Keratinocyte (primary cell): ENCODE measurements around the gene CLDN22. TPM values are rescaled to one million over a fixed set of nuclear protein-coding genes. Genes with fewer than 3 reads are reported as not detected.
A peak's percentile ranks its signal among the peaks of the same experiment; 100 is the strongest.

Source experiments
- DNase-seq: peaks from one replicate; pipeline ENCODE4 v3.0.0-alpha.2; 2011; ENCODE audit warnings: low read depth, missing footprints, low spot score
- FAIRE-seq: peaks from 2 replicates; lab custom pipeline; 2011; peaks lifted over from hg19 to GRCh38; lab: Jason Lieb, UNC
- H2AFZ ChIP-seq: 2 replicates; pipeline ENCODE4 v1.6.0; 2012; ENCODE audit warnings: low read length, control low read depth, inconsistent platforms; ENCODE audit not compliant: control insufficient read depth
- H3K27ac ChIP-seq: 2 replicates; pipeline ENCODE4 v1.5.1; 2011; ENCODE audit warnings: low read length; ENCODE audit not compliant: control insufficient read depth, insufficient read depth
- H3K27me3 ChIP-seq: 3 replicates; pipeline ENCODE4 v1.6.0; 2011; ENCODE audit warnings: low read length; ENCODE audit not compliant: control insufficient read depth, insufficient read depth; ENCODE audit errors: extremely low read depth
- H3K36me3 ChIP-seq, 2 experiments: 2 replicates in 1 of 2; 3 replicates in 1 of 2; pipeline ENCODE4 v1.5.1; 2011; ENCODE audit warnings: low read length in 2 of 2, mild to moderate bottlenecking in 1 of 2; ENCODE audit not compliant: control insufficient read depth in 2 of 2, insufficient read depth in 2 of 2; ENCODE audit errors: extremely low read depth in 1 of 2
- H3K4me1 ChIP-seq: 3 replicates; pipeline ENCODE4 v1.5.1; 2011; ENCODE audit warnings: low read length; ENCODE audit not compliant: control insufficient read depth, insufficient read depth; ENCODE audit errors: extremely low read depth
- H3K4me2 ChIP-seq: 3 replicates; pipeline ENCODE4 v1.6.0; 2011; ENCODE audit warnings: low read depth, low read length; ENCODE audit not compliant: control insufficient read depth, insufficient read depth; ENCODE audit errors: extremely low read depth
- H3K4me3 ChIP-seq, 3 experiments: fragments of 200-600 bp in 1 of 3; sonication (generic) in 1 of 3; 2 replicates in 2 of 3; 3 replicates in 1 of 3; pipeline ENCODE4 v1.5.1; 2011 to 2016; ENCODE audit warnings: low read length in 3 of 3, mild to moderate bottlenecking in 3 of 3, control low read depth in 2 of 3, inconsistent platforms in 1 of 3, low read depth in 1 of 3, mixed read lengths in 1 of 3, mixed run types in 1 of 3, moderate library complexity in 1 of 3; ENCODE audit not compliant: control insufficient read depth in 2 of 3, insufficient read depth in 2 of 3; ENCODE audit errors: extremely low read depth in 1 of 3
- H3K79me2 ChIP-seq: 2 replicates; pipeline ENCODE4 v1.6.0; 2012; ENCODE audit warnings: low read length; ENCODE audit not compliant: control insufficient read depth, insufficient read depth
- H3K9ac ChIP-seq: 3 replicates; pipeline ENCODE4 v1.6.0; 2011; ENCODE audit warnings: low read length; ENCODE audit not compliant: control insufficient read depth, insufficient read depth; ENCODE audit errors: extremely low read depth
- H3K9me1 ChIP-seq: 3 replicates; pipeline ENCODE4 v1.6.0; 2011; ENCODE audit warnings: low read length; ENCODE audit not compliant: control insufficient read depth, insufficient read depth; ENCODE audit errors: extremely low read depth
- H3K9me3 ChIP-seq: 2 replicates; pipeline ENCODE4 v1.5.1; 2012; ENCODE audit warnings: low read depth, low read length; ENCODE audit not compliant: control insufficient read depth
- H4K20me1 ChIP-seq: 3 replicates; pipeline ENCODE4 v1.6.0; 2011; ENCODE audit warnings: low read length; ENCODE audit not compliant: control insufficient read depth, insufficient read depth; ENCODE audit errors: extremely low read depth
- CTCF ChIP-seq, 3 experiments: IDR thresholded peaks in 1 of 3; conservative IDR thresholded peaks in 1 of 3; optimal IDR thresholded peaks in 1 of 3; 2 replicates in 2 of 3; 3 replicates in 1 of 3; pipeline versions ENCODE3 to v1.5.1; 2011; ENCODE audit warnings: low read length in 3 of 3, mild to moderate bottlenecking in 3 of 3, moderate library complexity in 2 of 3, control low read depth in 1 of 3, inconsistent platforms in 1 of 3; ENCODE audit not compliant: insufficient read depth in 2 of 3; ENCODE audit errors: extremely low read depth in 1 of 3
- EZH2 ChIP-seq: IDR thresholded peaks from one replicate; pipeline ENCODE4 v1.6.1; 2012; ENCODE audit warnings: inconsistent platforms, mild to moderate bottlenecking, low read length, moderate library complexity
- dilution Hi-C: fragments of 300-500 bp; cut with MboI; formaldehyde crosslinking; loops from one replicate; pipeline ENCODE4 v1.7.0; 2020; ENCODE audit warnings: low sequenced_read_pairs; ENCODE audit not compliant: extremely low pct_ligation_motif_present
- polyA minus RNA-seq, 3 experiments: library from RNA; depleted of rRNA, polyadenylated mRNA; stranded (reverse); fragments of >200 nt; gene quantifications; 1 replicate in 1 of 3; 2 replicates in 1 of 3; 3 replicates in 1 of 3; pipeline ENCODE4 v1.2.3, GENCODE V29; 2011
- polyA plus RNA-seq, 5 experiments: library from polyadenylated mRNA; depleted of rRNA in 3 of 5; stranded (reverse) in 3 of 5; stranded (forward) in 1 of 5; unstranded in 1 of 5; fragments of >200 nt; gene quantifications; 1 replicate in 1 of 5; 2 replicates in 3 of 5; 3 replicates in 1 of 5; pipeline versions ENCODE4 v1.2.1 to v1.2.3, GENCODE V29; 2011 to 2012; ENCODE audit warnings: missing spikeins in 2 of 5, low read depth in 1 of 5, low replicate concordance in 1 of 5

CLDN22 gene
- 0.03 TPM in 1 of 3 replicates, not detected in the others for polyA plus RNA-seq
- polyA plus RNA-seq (2011; ENCODE audit: low read depth): not detected
- polyA plus RNA-seq (2011; cell fraction: cytosol; rRNA removed): not detected in 2 replicates
- not detected in 2 replicates for polyA plus RNA-seq (2011; cell fraction: nucleus; rRNA removed)
- polyA plus RNA-seq (2012; ENCODE audit: low replicate concordance): 0.06 and 0.17 TPM in 2 replicates
- 0.13 TPM in 1 of 3 replicates, not detected in the others for polyA minus RNA-seq
- polyA minus RNA-seq (2011; cell fraction: cytosol; rRNA and poly(A)+ RNA removed): not detected
- not detected in 2 replicates for polyA minus RNA-seq (2011; cell fraction: nucleus; rRNA and poly(A)+ RNA removed)

GRCh38 chr4:183320211-183321059, at the start of gene CLDN22:
TSS of gene CLDN22 (minus strand) at chr4:183320276. CDS start at chr4:183320218, 58 bp downstream.
- no peaks in the 10 kb centered on the region for H3K9me3 ChIP-seq
- DNase-seq (no peak), FAIRE-seq (peak; percentile 13)
- H3K27me3 ChIP-seq: no peaks in the 10 kb centered on the region
- H3K27ac ChIP-seq: no peak within 1 kb of the TSS
- H4K20me1 ChIP-seq: no peaks in the 10 kb centered on the region
- peaks cover 0 to 3% of the 10 kb centered on the region in 2 experiments for H3K36me3 ChIP-seq
- TF ChIP-seq EZH2 (no peak), CTCF (optimal IDR thresholded peaks at IDR 0.05 in 1 of 3, IDR thresholded peaks at IDR 0.05 in 1 of 3, conservative IDR thresholded peaks at IDR 0.05 in 1 of 3; ENCODE audit: extremely low read depth in 1 of 3, insufficient read depth in 2 of 3, low read length in 3 of 3) (no peak)
- H3K79me2 ChIP-seq: no peaks in the 10 kb centered on the region
- no peak within 1 kb of the TSS for H3K9ac ChIP-seq
- no peaks in the 10 kb centered on the region for H3K4me1 ChIP-seq
- H3K4me3 ChIP-seq: no peak within 1 kb of the TSS
- no peak within 1 kb of the TSS for H2AFZ ChIP-seq
- no peak within 1 kb of the TSS for H3K4me2 ChIP-seq
- H3K9me1 ChIP-seq: no peaks in the 10 kb centered on the region
- dilution Hi-C loops: loop anchor here (10.0 kb wide), 1 partner anchor 84 kb away; no protein-coding TSS in a partner anchor

- no peaks in the 10 kb centered on the region for H3K4me1 ChIP-seq
- H3K9ac ChIP-seq: no peak overlapping the region
- H3K79me2 ChIP-seq: no peaks in the 10 kb centered on the region
- no peak overlapping the region for H3K4me3 ChIP-seq
- H2AFZ ChIP-seq: no peak overlapping the region
- no peaks in the 10 kb centered on the region for H4K20me1 ChIP-seq
- no peak overlapping the region for H3K4me2 ChIP-seq
- no peaks in the 10 kb centered on the region for H3K9me3 ChIP-seq
- dilution Hi-C loops: no loop called here
- H3K27ac ChIP-seq: no peak overlapping the region
- H3K27me3 ChIP-seq: no peaks in the 10 kb centered on the region
- no peaks in the 10 kb centered on the region for H3K9me1 ChIP-seq
- no peak for DNase-seq
- no peak for FAIRE-seq
- TF ChIP-seq CTCF (optimal IDR thresholded peaks at IDR 0.05 in 1 of 3, IDR thresholded peaks at IDR 0.05 in 1 of 3, conservative IDR thresholded peaks at IDR 0.05 in 1 of 3; ENCODE audit: extremely low read depth in 1 of 3, insufficient read depth in 2 of 3, low read length in 3 of 3) (no peak), EZH2 (no peak)
- no peaks in the 10 kb centered on the region for H3K36me3 ChIP-seq
These were observed 49.0 kb upstream of the CLDN22 start for GRCh38 chr4:183369073-183369472.
